GM23338 (cell line): ENCODE data around the gene TSHZ2. TPM values are rescaled to one million over a fixed set of nuclear protein-coding genes. Genes with fewer than 3 reads are reported as not detected.
"Not testable (repeated sequence)": the region's sequence is repeated elsewhere in the genome, so short reads cannot be mapped to it uniquely, and the experiment has no call there.

Experiments
- ATAC-seq: fragments of 200-7000 bp; cut with Tn5 transposase; 3 replicates; pipeline ENCODE4 v1.9.1; 2020
- DNase-seq: peaks from one replicate; pipeline ENCODE4 v3.0.0-alpha.2; 2015; ENCODE audit warnings: low spot score
- H2AFZ ChIP-seq: fragments of 200-600 bp; sonication (generic); 2 replicates; pipeline ENCODE4 v1.8.0; 2016; ENCODE audit warnings: antibody characterized with exemption, mild to moderate bottlenecking, moderate library complexity
- H3F3A ChIP-seq: fragments of 200-600 bp; sonication (generic); replicated peaks from 2 replicates; pipeline ENCODE4 v1.8.0; 2017; ENCODE audit warnings: antibody characterized with exemption, mixed run types, low read depth
- H3K27ac ChIP-seq: fragments of 200-600 bp; sonication (generic); 2 replicates; pipeline ENCODE4 v1.6.1; 2016; ENCODE audit warnings: low read depth
- H3K27me3 ChIP-seq: fragments of 200-600 bp; sonication (generic); 2 replicates; pipeline ENCODE4 v1.8.0; 2016; ENCODE audit warnings: mild to moderate bottlenecking, mixed run types, moderate library complexity; ENCODE audit not compliant: insufficient read depth
- H3K36me3 ChIP-seq: fragments of 200-600 bp; sonication (generic); 2 replicates; pipeline ENCODE4 v1.8.0; 2016; ENCODE audit warnings: mild to moderate bottlenecking; ENCODE audit not compliant: insufficient read depth
- H3K4me1 ChIP-seq: fragments of 200-600 bp; sonication (generic); 2 replicates; pipeline ENCODE4 v1.8.0; 2016; ENCODE audit warnings: mild to moderate bottlenecking, moderate library complexity; ENCODE audit not compliant: insufficient read depth
- H3K4me2 ChIP-seq: fragments of 200-600 bp; sonication (generic); 2 replicates; pipeline ENCODE4 v1.7.1; 2017; ENCODE audit warnings: mixed run types
- H3K4me3 ChIP-seq: fragments of 200-600 bp; sonication (generic); 2 replicates; pipeline ENCODE4 v1.6.1; 2016; ENCODE audit warnings: mixed run types
- H3K79me2 ChIP-seq: fragments of 200-600 bp; sonication (generic); replicated peaks from 2 replicates; pipeline ENCODE4 v1.8.0; 2017; ENCODE audit warnings: mild to moderate bottlenecking; ENCODE audit not compliant: insufficient read depth
- H3K9me2 ChIP-seq: fragments of 200-600 bp; sonication (generic); 2 replicates; pipeline ENCODE4 v1.8.0; 2017; ENCODE audit not compliant: insufficient read depth
- H4K20me1 ChIP-seq: fragments of 200-600 bp; sonication (generic); replicated peaks from 2 replicates; pipeline ENCODE4 v1.8.0; 2017; ENCODE audit warnings: mild to moderate bottlenecking; ENCODE audit not compliant: insufficient read depth
- H3K27ac Mint-ChIP-seq: 2 replicates; pipeline ENCODE4 v1.8.0; 2020; ENCODE audit warnings: inconsistent platforms, mild to moderate bottlenecking, moderate library complexity, mixed read lengths
- H3K27me3 Mint-ChIP-seq: 3 replicates; pipeline ENCODE4 v1.8.0; 2022; ENCODE audit warnings: low read depth, mild to moderate bottlenecking, moderate library complexity, mixed read lengths, inconsistent platforms; ENCODE audit not compliant: insufficient read depth, poor library complexity
- H3K36me3 Mint-ChIP-seq: 3 replicates; pipeline ENCODE4 v1.8.0; 2021; ENCODE audit warnings: low read depth, mild to moderate bottlenecking, inconsistent platforms, moderate library complexity, mixed read lengths
- H3K4me1 Mint-ChIP-seq: 3 replicates; pipeline ENCODE4 v1.8.0; 2020; ENCODE audit warnings: mild to moderate bottlenecking, inconsistent platforms, mixed read lengths
- H3K4me3 Mint-ChIP-seq: 3 replicates; pipeline ENCODE4 v1.8.0; 2021; ENCODE audit warnings: moderate library complexity, mild to moderate bottlenecking, inconsistent platforms, mixed read lengths
- H3K9me3 Mint-ChIP-seq: 3 replicates; pipeline ENCODE4 v1.8.0; 2020; ENCODE audit warnings: moderate library complexity, mild to moderate bottlenecking, inconsistent platforms, mixed read lengths
- ETS1 ChIP-seq: IDR thresholded peaks from 2 replicates; pipeline ENCODE4 v1.6.1; 2016; ENCODE audit warnings: antibody characterized with exemption
- EZH2phosphoT487 ChIP-seq: fragments of 200-600 bp; sonication (generic); IDR thresholded peaks from one replicate; pipeline ENCODE4 v1.8.1; 2018; ENCODE audit warnings: antibody characterized with exemption; ENCODE audit not compliant: unreplicated experiment
- REST ChIP-seq: IDR thresholded peaks from one replicate; pipeline ENCODE4 v1.6.1; 2018; ENCODE audit warnings: antibody characterized with exemption; ENCODE audit not compliant: unreplicated experiment
- STAT1 ChIP-seq: IDR thresholded peaks from one replicate; pipeline ENCODE4 v1.6.1; 2016; ENCODE audit warnings: antibody characterized with exemption; ENCODE audit not compliant: unreplicated experiment
- ZNF114 ChIP-seq: fragments of 250-450 bp; sonication (Bioruptor Pico); IDR thresholded peaks from 2 replicates; pipeline ENCODE4 v1.5.0; 2020; ENCODE audit warnings: mild to moderate bottlenecking, moderate library complexity
- ZNF331 ChIP-seq: fragments of 250-450 bp; sonication (Bioruptor Pico); IDR thresholded peaks from 2 replicates; pipeline ENCODE4 v1.5.0; 2020; ENCODE audit warnings: low read depth, mild to moderate bottlenecking, moderate library complexity
- polyA plus RNA-seq: library from polyadenylated mRNA; unstranded; fragments of >200 nt; fragmentation: Nextera tagmentation; extraction: Ambion mirVana; gene quantifications from 2 replicates; pipeline ENCODE4 v1.2.1, GENCODE V29; 2016
- total RNA-seq: library from RNA; depleted of rRNA; stranded (reverse); fragments of >200 nt; shearing (Covaris generic); gene quantifications from 2 replicates; pipeline ENCODE4 v1.2.3, GENCODE V29; 2014

TSHZ2 gene
- total and polyA plus RNA-seq, 2 experiments from 2014 or later: 0.49 to 1.3 TPM

DNA sequence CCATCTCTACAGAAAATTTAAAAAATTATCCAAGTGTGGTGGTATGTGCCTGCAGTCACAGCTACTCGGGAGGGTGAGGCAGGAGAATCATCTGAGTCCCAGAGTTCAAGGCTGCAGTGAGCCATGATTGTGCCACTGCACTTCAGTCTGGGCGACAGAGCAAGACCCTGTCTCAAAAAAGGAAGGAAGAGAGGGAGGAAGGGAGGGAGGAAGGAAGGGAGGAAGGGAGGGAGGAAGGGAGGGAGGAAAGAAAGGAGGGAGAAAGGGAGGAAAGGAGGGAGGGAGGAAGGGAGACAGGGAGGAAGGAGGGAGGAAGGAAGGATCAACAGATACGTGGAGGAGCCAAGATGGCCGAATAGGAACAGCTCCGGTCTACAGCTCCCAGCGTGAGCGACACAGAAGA, 531.4 kb downstream of the TSHZ2 start:
- Mint-ChIP-seq H3K9me3 (peaks cover 8% of the 10 kb centered on the region; the same call in 2 of the 3 replicates), H3K27ac (0 out of 2 replicates have a peak overlapping the region, but pooled peaks have one; percentile 74), H3K36me3 (peaks cover 3% of the 10 kb centered on the region; the same call in 1 of the 3 replicates), H3K27me3 (peaks cover 2% of the 10 kb centered on the region), H3K4me3 (peak overlapping the region; percentile 54; the same call in 2 of the 3 replicates), H3K4me1 (no peaks in the 10 kb centered on the region)
- peak overlapping the region; percentile 56 for H3K4me3 ChIP-seq
- no peak for DNase-seq
- ATAC-seq: no peak
- H3K79me2 ChIP-seq: peaks cover 11% of the 10 kb centered on the region; the same call in 1 of the 2 replicates
- 0 out of 2 replicates have a peak, but pooled peaks cover 6% of the 10 kb centered on the region for H3K9me2 ChIP-seq
- H3K36me3 ChIP-seq: no peaks in the 10 kb centered on the region
- H3F3A ChIP-seq: no peaks in the 10 kb centered on the region; the same call in 1 of the 2 replicates
- TF ChIP-seq ZNF114 (no peak), ETS1 (no peak), EZH2phosphoT487 (no peak), ZNF331 (CRISPR knock-in tag) (no peak), STAT1 (no peak), REST (no peak)
- H2AFZ ChIP-seq: peak overlapping the region; percentile 88
- no peaks in the 10 kb centered on the region for H4K20me1 ChIP-seq
- peak overlapping the region; percentile 73 for H3K4me2 ChIP-seq
- no peak overlapping the region for H3K27ac ChIP-seq
- no peaks in the 10 kb centered on the region for H3K27me3 ChIP-seq
- H3K4me1 ChIP-seq: 0 out of 2 replicates have a peak, but pooled peaks cover 2% of the 10 kb centered on the region

GRCh38 chr20:53504106-53504505, 531.9 kb downstream of the TSHZ2 start:
- Histone ChIP-seq H3K79me2 (peaks cover 11% of the 10 kb centered on the region; the same call in 1 of the 2 replicates), H3K4me2 (peak overlapping the region; percentile 73; the same call in 1 of the 2 replicates), H2AFZ (peak overlapping the region; percentile 88), H3K4me3 (peak overlapping the region; percentile 56)
- not testable (repeated sequence) for H3K27me3 ChIP-seq, H4K20me1 ChIP-seq, H3K36me3 ChIP-seq, H3K27me3 Mint-ChIP-seq, H3K9me3 Mint-ChIP-seq, DNase-seq, H3K36me3 Mint-ChIP-seq, H3K27ac ChIP-seq, H3K4me1 ChIP-seq, H3K9me2 ChIP-seq, H3F3A ChIP-seq, H3K4me1 Mint-ChIP-seq, ATAC-seq
- peak overlapping the region; percentile 54; the same call in 2 of the 3 replicates for H3K4me3 Mint-ChIP-seq
- H3K27ac Mint-ChIP-seq: 0 out of 2 replicates have a peak overlapping the region, but pooled peaks have one; percentile 74
